OCI-LY7 (cell line): Measurements from ENCODE around the gene RBM46.

ENCODE experiments used
- EZH2phosphoT487 ChIP-seq: fragments of 200-600 bp; sonication (generic); IDR thresholded peaks from 2 replicates; pipeline ENCODE4 v1.6.1; 2018; ENCODE audit warnings: low read depth, borderline replicate concordance, mild to moderate bottlenecking, mixed run types, antibody characterized with exemption, low read length, moderate library complexity, mixed read lengths
- TF ChIP-seq, protein P1 (sequence below): fragments of 200-600 bp; sonication (generic); conservative IDR thresholded peaks from 2 replicates; pipeline ENCODE4 v1.5.1; 2014; ENCODE audit warnings: mild to moderate bottlenecking, antibody characterized with exemption, low read length, moderate library complexity, mixed read lengths

DNA sequence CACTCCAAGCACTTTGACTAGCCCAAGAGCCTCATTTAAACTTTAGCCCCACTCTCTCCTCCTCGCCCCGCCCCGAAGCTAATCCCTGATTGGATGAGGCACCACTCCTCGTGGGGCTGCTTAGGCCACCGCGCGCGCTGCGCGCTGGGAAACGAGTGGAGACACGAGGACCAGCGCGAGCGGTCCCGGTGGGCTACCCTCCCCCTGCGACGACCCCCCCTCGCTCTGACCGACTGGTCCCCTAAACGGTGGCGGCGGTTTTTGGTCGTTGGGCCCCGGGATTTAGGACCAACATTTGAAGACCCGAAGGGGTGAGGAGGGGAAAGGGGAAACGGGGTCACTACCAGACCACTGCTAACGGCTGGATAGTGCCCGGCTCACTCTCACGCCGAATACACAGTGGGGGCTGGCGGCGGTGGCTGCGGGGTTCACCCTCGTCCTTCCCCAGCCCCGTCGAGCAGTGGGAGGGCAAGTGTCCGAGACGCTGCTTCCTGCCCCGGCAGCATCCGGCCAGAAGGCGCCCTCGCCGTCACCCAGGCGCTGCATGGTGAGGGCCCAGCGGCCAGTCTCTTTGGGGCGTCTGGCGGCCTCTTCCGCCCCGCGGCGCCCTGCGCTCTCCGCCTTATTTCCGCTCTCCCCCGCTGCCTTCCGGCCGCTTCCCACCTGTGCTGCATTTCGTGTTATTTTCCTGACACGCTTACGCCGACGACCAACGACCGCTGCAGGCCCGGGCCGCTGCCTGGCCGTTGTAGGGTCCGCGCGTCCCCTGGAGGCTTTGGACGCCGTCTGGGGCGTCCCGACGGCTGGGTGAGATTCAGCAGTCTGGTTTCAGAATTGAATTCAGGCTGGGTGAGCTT lies at the start of gene RBM46:
- TF ChIP-seq, protein P1, sequence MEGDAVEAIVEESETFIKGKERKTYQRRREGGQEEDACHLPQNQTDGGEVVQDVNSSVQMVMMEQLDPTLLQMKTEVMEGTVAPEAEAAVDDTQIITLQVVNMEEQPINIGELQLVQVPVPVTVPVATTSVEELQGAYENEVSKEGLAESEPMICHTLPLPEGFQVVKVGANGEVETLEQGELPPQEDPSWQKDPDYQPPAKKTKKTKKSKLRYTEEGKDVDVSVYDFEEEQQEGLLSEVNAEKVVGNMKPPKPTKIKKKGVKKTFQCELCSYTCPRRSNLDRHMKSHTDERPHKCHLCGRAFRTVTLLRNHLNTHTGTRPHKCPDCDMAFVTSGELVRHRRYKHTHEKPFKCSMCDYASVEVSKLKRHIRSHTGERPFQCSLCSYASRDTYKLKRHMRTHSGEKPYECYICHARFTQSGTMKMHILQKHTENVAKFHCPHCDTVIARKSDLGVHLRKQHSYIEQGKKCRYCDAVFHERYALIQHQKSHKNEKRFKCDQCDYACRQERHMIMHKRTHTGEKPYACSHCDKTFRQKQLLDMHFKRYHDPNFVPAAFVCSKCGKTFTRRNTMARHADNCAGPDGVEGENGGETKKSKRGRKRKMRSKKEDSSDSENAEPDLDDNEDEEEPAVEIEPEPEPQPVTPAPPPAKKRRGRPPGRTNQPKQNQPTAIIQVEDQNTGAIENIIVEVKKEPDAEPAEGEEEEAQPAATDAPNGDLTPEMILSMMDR, result no peak
- TF ChIP-seq EZH2phosphoT487, result no peak
